PFSK-1 (cell line): Measurements from ENCODE around the gene NEURL2.

Experiments
- POLR2AphosphoS5 ChIP-seq: IDR thresholded peaks from 2 replicates; pipeline ENCODE4 v1.6.1; 2012; ENCODE audit warnings: low read depth, mild to moderate bottlenecking, control low read depth, low read length, moderate library complexity
- SIN3A ChIP-seq: IDR thresholded peaks from 2 replicates; pipeline ENCODE4 v1.6.1; 2012; ENCODE audit warnings: mild to moderate bottlenecking, low read length, moderate library complexity, borderline replicate concordance; ENCODE audit not compliant: insufficient read depth
- TF ChIP-seq, protein P1 (sequence below), 2 experiments: IDR thresholded peaks; 2 replicates each; pipeline versions ENCODE4 v1.6.1 to v1.8.0; 2011 to 2012; ENCODE audit warnings: low read depth in 2 of 2, low read length in 2 of 2, control low read depth in 1 of 2, inconsistent platforms in 1 of 2, mild to moderate bottlenecking in 1 of 2, moderate library complexity in 1 of 2; ENCODE audit not compliant: insufficient read depth in 1 of 2

DNA sequence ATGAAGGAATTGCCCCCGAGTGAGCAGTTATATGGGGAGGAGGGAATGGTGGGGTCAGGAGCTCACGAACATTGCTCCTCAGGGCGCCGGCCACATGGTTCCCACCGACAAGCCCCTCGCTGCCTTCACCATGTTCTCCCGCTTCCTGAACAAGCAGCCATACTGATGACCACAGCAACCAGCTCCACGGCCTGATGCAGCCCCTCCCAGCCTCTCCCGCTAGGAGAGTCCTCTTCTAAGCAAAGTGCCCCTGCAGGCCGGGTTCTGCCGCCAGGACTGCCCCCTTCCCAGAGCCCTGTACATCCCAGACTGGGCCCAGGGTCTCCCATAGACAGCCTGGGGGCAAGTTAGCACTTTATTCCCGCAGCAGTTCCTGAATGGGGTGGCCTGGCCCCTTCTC, 7.3 kb upstream of the NEURL2 start:
- no peak for TF ChIP-seq SIN3A
- no peak for TF ChIP-seq POLR2AphosphoS5
- TF ChIP-seq, protein P1, sequence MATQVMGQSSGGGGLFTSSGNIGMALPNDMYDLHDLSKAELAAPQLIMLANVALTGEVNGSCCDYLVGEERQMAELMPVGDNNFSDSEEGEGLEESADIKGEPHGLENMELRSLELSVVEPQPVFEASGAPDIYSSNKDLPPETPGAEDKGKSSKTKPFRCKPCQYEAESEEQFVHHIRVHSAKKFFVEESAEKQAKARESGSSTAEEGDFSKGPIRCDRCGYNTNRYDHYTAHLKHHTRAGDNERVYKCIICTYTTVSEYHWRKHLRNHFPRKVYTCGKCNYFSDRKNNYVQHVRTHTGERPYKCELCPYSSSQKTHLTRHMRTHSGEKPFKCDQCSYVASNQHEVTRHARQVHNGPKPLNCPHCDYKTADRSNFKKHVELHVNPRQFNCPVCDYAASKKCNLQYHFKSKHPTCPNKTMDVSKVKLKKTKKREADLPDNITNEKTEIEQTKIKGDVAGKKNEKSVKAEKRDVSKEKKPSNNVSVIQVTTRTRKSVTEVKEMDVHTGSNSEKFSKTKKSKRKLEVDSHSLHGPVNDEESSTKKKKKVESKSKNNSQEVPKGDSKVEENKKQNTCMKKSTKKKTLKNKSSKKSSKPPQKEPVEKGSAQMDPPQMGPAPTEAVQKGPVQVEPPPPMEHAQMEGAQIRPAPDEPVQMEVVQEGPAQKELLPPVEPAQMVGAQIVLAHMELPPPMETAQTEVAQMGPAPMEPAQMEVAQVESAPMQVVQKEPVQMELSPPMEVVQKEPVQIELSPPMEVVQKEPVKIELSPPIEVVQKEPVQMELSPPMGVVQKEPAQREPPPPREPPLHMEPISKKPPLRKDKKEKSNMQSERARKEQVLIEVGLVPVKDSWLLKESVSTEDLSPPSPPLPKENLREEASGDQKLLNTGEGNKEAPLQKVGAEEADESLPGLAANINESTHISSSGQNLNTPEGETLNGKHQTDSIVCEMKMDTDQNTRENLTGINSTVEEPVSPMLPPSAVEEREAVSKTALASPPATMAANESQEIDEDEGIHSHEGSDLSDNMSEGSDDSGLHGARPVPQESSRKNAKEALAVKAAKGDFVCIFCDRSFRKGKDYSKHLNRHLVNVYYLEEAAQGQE (IDR thresholded peaks at IDR 0.05; ENCODE audit: insufficient read depth in 1 of 2, low read depth in 2 of 2, low read length in 2 of 2), result no peak
